DMS53 treated with DMSO at 0.1 percent for 48 hours (cell line): ENCODE measurements around the gene TTN.

Experiments
- DNase-seq: peaks from one replicate; lab custom pipeline; 2025; ENCODE audit not compliant: unreplicated experiment; lab: John Stamatoyannopoulos, UW

The TTN gene

DNA sequence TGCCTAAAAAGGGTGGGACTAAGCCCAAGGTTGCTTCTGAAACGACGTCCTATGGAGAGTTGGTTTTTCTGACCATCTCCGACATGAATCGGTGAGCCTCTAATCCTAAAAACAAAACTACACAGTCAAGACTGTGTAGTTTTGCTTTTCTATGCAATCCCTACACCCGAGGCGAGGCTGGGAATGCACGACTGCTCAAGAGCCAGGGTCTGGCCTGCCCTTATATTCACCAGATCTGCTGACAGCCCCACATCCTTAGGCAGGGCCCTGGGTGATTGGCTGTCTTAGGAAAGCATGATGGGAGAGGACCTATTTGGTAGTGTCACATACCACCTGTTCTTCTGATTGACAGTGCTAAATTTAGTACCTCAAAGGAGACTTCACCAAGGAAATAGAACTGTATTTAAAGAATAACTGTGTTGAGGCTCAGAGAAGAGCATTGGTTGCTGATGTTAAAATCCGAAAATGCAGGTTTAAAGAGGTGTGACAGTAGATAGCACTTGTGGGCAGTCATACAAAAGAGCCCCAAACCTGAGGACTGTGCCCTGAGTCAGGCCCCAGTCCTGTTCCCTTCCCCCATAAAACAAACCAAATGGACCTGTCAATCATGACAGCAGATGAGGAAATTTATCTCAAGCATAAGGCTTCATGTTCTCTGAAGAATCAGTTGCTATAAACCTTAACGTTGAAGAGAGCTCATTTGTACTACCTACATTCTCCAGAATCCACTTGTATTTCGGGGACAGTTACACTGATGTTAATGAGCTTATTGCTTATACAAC is at the start of gene TTN:
TSS of gene TTN (minus strand) at position 197 of the 782 bp plus-strand sequence. CDS start 2,781 bp downstream, outside the sequence.
- no peak for DNase-seq

DNA sequence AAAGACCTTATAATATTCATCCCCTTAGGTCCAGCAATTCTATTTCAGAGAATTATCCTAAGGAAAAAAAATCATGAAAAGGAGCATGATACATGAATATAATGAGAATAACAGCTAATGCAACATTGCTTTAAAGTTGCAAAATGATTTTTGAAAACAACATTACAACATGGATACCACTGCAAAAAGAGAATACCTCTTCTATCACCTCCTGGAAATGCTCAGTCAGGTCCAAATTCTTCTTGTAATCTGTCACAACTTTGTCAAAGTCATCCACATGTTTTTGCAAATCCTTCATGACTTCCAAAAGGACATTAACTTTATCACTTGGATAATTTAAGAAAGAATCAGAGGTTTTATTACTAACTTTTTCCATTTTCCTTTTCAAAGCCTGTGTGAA is 47.9 kb upstream of the TTN start:
- no peak for DNase-seq

DNA sequence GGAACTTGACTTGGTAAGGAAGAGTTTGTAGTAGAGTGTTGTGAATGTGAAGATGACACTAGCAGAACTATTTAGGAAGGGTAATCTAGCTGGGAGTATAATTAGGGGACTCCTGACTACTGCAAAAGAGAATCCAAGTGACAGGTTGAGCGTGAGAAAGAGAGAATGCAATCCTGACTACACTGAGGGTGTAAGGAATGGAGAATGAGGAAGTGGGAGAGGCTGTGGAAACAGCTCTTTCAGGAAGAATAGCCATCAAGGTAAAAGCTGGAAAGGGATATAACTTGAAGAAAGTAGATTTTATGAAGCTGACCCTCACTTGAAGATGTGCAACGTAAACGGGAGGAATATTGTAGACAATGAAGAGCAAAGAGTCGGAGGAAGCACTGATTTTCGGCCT is 41.1 kb upstream of the TTN start:
- no peak for DNase-seq

- DNase-seq, result no peak
Observed at GRCh38 chr2:178846458-178846802, 39.2 kb upstream of the TTN start.

DNA sequence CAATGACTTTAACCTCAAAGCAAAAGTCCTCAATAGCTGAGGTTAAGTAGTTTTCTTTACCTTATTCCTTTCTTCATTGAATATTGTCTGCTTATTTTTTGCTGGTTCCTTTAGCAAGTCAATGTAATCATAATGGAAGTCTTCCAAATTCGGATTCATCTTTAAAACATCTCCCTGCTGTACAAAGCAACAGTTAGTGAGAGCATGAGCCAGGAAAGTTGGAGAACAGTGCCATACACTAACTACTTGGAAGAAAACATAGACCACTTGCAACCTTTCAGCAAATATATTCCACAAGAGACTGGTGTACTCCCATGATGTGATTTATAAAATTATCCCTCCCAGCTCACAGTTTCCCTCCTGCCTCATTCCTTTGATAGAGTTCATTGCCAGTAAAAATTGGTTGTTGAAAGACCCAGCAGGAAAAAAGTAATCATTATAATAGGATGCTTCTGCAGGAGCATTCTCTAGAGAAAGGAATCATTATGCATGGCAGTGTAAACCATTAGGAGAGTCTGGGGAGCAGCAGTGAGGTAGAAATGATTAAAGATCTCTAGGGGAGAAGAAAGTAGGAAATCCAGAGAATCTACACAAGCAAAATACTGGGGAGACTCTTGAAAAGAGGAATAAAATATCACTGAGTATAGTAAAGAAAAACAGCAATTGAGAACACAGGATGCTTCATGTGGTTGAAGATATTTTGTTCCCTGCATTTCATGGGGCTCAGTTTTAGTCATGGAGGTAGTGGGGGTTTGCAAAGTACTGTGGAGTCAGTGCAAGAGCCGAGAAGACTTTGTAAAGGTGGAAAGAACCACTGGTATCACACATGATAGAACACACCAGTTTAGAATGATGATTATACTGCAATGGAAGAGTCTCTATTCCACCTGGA is 38.6 kb upstream of the TTN start:
- no peak for DNase-seq

DNA sequence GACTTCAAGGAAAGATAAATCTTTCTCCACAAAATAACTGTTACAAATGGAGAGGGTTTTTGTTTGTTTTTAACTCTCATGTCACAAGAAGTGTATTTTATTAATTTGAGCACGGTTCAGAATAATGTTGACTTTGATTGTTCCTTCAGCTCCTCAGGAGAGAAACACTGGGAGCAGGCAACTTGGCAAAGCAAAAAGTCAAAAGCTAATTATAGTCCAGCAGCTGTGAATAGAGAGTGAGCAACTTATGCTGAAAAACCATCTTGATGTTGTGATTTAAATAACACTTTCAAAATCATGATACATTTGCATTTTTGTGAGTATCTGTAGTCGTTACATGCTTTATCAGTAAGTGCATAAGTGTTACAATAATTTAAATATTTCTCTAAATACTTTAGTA is 37.5 kb upstream of the TTN start:
- no peak for DNase-seq

- DNase-seq, result no peak
Observed at GRCh38 chr2:178844269-178844668, 37.0 kb upstream of the TTN start.

DNA sequence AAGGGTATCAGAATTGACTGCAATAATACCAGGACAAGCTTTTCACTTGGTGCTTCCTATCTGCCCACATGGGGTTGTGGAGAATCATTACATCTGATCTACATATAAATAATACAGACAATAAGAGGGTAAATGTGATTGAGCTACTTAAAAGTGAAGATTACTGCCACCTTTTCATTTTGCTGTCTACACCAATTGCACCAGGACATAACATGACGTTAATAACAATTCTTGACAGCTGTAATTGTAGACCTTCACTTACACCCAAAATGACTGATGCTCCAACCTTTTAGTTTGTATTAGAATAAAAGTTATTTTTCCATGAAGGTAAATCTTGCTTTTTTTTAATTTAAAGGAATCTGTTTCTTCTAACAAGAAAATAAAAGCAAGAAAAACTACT is 36.5 kb upstream of the TTN start:
- no peak for DNase-seq

DNA sequence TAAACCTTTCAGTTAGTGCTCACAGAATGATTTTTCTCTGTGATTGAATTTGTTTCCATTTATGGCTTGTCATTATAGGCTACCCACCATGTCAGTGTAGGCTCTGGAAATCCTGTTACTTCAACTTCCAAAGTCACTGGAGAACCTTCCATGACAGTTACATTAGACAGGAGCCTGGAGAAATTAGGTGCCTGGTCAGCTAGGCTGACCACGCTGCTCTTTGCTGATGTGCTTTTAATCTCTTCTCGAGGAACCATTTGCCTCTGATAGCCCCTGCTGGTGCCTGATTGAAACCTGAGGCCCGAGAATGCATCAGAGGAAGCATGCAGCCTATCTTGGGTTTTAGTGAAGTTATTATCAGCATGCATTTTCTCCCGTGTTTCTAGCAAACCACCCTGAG is 29.6 kb upstream of the TTN start:
- DNase-seq, result no peak

- no peak for DNase-seq
Observed at GRCh38 chr2:178834086-178834485, 26.9 kb upstream of the TTN start.

DNA sequence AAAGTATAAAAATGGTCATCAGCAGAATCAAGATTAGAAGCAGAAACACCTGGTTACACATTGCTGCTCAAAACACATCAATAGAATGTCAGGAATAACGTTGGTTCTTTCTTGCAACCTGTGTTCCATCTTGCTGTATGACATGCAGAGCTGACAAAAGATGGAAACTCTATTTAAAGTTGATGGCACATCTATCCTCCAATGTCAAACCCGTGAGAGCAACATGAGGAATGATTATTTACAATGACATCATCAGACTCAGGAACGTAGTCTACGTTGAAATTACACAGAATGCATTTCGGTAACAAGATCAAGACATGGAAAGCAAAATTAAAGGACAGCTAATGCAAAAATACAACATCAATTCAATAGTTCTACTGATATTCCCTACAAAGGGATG is 26.2 kb upstream of the TTN start:
- DNase-seq, result no peak

DNA sequence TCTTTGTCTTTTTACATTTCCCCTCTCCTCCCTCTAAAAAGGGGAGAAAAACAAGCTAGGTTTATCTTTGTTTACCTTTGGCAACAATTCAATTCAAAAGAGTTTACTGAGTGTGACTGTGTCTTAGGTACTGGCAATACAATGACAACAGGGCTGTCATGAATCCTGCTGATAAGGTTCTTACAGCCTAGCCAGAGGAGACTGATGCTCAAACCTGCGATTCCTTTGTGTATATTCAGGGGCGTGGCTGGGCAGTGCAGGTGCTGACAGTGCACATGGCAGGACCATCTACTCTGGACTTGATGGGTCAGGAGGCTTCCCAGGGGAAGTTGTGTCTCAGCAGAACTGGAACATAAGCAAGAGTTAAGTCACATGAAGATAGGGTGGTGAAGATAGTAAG is 23.2 kb upstream of the TTN start:
- DNase-seq, result no peak

- no peak for DNase-seq
Observed at GRCh38 chr2:178829981-178830380, 22.8 kb upstream of the TTN start.

DNA sequence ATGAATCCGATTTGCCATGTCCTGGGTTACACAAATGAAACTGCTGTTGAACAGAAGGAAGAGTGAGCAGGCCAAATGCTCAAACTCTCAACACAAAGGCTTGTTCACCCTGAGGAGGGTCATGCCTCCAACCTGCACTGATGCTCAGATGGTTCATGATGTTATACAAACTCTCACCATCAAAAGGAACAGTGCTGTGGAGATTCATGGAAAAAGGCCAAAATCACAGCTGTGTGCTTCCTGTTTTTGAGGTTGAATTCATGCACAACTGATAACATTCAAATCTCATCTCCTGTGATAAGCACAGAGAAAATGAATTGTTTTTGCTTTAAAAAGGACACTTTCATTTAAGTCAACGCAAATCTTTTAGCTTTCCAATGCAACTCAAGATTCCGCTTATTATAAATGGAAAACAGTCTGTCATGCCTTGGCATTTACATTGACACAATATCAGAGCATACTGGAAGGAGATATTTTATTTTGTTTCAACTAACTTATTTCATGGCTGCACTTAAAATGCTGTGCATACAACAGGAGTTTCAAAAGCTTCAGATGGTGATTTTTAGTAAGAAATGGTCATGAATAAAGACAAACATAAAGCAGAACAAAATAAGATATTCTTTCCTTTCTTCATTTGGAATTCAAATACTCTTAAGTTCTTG is 22.2 kb upstream of the TTN start:
- DNase-seq, result no peak

DNA sequence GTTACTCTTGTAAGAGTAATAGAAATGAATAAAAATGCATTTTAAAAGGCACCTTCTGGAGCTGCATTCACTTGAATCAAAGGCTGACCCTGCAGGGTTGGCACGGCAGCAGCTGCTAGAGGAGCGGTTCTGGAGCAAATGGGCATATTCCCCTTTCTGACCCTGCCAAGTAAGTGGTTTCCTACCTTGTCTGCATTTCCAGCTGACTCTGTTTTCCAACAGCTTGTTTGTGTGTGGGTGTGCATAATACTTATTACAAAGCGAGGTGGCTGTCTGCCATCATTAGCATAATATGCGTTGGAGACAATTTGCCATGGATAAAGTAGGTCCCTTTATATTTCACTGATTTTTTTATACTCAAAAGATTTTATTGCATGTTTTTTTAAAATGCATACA is 21.3 kb upstream of the TTN start:
- DNase-seq, result no peak

DNA sequence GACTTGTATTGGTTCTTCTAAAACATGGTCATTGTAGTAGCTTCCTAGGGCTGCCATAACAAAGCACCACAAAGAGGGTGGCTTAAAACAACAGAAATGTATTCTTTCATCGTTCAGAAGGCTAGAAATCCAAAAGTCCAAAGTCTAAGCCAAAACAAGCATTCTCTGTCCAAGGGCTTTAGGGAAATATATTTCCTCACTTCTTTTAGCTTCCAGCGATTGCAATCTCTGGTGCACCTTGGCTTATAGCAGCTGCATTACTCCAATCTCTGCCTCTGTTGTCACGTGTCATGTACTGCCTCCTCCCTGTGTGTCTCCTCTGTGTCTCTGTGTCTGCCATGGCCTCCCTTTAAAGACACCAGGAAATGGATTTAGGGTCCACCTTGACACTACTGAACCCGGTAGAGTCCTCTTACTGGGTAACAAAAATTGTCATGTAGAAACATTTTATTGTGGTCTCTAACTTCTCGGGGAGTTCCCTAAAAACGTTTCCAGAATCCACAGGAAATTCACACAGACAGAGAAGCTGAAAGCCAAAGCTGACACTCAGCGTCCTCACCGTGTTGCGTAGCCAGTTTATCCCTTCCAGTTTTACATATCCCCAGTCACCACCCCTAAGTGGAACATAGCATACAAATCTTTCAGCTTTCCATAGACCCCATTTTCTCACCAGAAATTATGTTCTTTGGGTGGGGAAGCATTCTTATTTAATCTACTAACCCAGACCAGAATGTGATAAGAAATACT is 20.7 kb upstream of the TTN start:
- DNase-seq, result no peak

- DNase-seq, result no peak
Observed at GRCh38 chr2:178827111-178827510, 19.9 kb upstream of the TTN start.

GRCh38 chr2:178825183-178825582 is 18.0 kb upstream of the TTN start:
- no peak for DNase-seq

- no peak for DNase-seq
Observed at GRCh38 chr2:178824181-178824580, 17.0 kb upstream of the TTN start.

- DNase-seq, result no peak
Observed at GRCh38 chr2:178819992-178820391, 12.8 kb upstream of the TTN start.
